ENCODE data around the gene PACRG. TPM values are rescaled to one million over a fixed set of nuclear protein-coding genes. Genes with fewer than 3 reads are reported as not detected.

PACRG gene
- polyA plus RNA-seq, 1 donor (not counting 4 experiments of a cell fraction or from before 2014, with no cell fraction given) = 0.31 TPM

- no peak overlapping the region for H2AFZ ChIP-seq (ENCODE audit: control insufficient read depth, low read length)
- H3K4me3 ChIP-seq (ENCODE audit: control insufficient read depth in 2 of 3, extremely low read depth in 1 of 3, insufficient read depth in 2 of 3, low read depth in 1 of 3, low read length in 3 of 3) = no peak overlapping the region
- H3K27me3 ChIP-seq (ENCODE audit: control insufficient read depth, extremely low read depth, insufficient read depth, low read length) = no peaks in the 10 kb centered on the region
- H3K9me1 ChIP-seq (ENCODE audit: control insufficient read depth, extremely low read depth, insufficient read depth, low read length) = no peaks in the 10 kb centered on the region
- no peaks in the 10 kb centered on the region for H3K4me1 ChIP-seq (ENCODE audit: control insufficient read depth, extremely low read depth, insufficient read depth, low read length)
- no peaks in the 10 kb centered on the region for H3K36me3 ChIP-seq (ENCODE audit: control insufficient read depth in 2 of 2, extremely low read depth in 1 of 2, insufficient read depth in 2 of 2, low read length in 2 of 2)
- DNase-seq (ENCODE audit: low read depth, low spot score) = no peak
- no peaks in the 10 kb centered on the region for H4K20me1 ChIP-seq (ENCODE audit: control insufficient read depth, extremely low read depth, insufficient read depth, low read length)
- no peak overlapping the region for H3K4me2 ChIP-seq (ENCODE audit: control insufficient read depth, extremely low read depth, insufficient read depth, low read depth, low read length)
- TF ChIP-seq EZH2 (IDR thresholded peaks at IDR 0.05; ENCODE audit: low read length) (no peak), CTCF (optimal IDR thresholded peaks at IDR 0.05 in 1 of 3, IDR thresholded peaks at IDR 0.05 in 1 of 3, conservative IDR thresholded peaks at IDR 0.05 in 1 of 3; ENCODE audit: extremely low read depth in 1 of 3, insufficient read depth in 2 of 3, low read length in 3 of 3) (no peak)
- no peak for FAIRE-seq
- no peaks in the 10 kb centered on the region for H3K79me2 ChIP-seq (ENCODE audit: control insufficient read depth, insufficient read depth, low read length)
- H3K27ac ChIP-seq (ENCODE audit: control insufficient read depth, insufficient read depth, low read length) = no peak overlapping the region
- dilution Hi-C loops (cut with MboI; ENCODE audit: extremely low pct_ligation_motif_present, low sequenced_read_pairs) = no loop called here
- H3K9me3 ChIP-seq (ENCODE audit: control insufficient read depth, low read depth, low read length) = no peaks in the 10 kb centered on the region
- H3K9ac ChIP-seq (ENCODE audit: control insufficient read depth, extremely low read depth, insufficient read depth, low read length) = no peak overlapping the region
Measured at GRCh38 chr6:163192591-163192990, 464.8 kb downstream of the PACRG start.

- Histone ChIP-seq H3K27ac (ENCODE audit: control insufficient read depth, insufficient read depth, low read length) (no peak overlapping the region), H3K9me3 (ENCODE audit: control insufficient read depth, low read depth, low read length) (no peaks in the 10 kb centered on the region), H2AFZ (ENCODE audit: control insufficient read depth, low read length) (no peak overlapping the region), H3K4me1 (ENCODE audit: control insufficient read depth, extremely low read depth, insufficient read depth, low read length) (no peaks in the 10 kb centered on the region), H3K4me3 (ENCODE audit: control insufficient read depth in 2 of 3, extremely low read depth in 1 of 3, insufficient read depth in 2 of 3, low read depth in 1 of 3, low read length in 3 of 3) (no peak overlapping the region), H4K20me1 (ENCODE audit: control insufficient read depth, extremely low read depth, insufficient read depth, low read length) (no peaks in the 10 kb centered on the region), H3K27me3 (ENCODE audit: control insufficient read depth, extremely low read depth, insufficient read depth, low read length) (no peaks in the 10 kb centered on the region), H3K9me1 (ENCODE audit: control insufficient read depth, extremely low read depth, insufficient read depth, low read length) (no peaks in the 10 kb centered on the region), H3K79me2 (ENCODE audit: control insufficient read depth, insufficient read depth, low read length) (no peaks in the 10 kb centered on the region), H3K36me3 (ENCODE audit: control insufficient read depth in 2 of 2, extremely low read depth in 1 of 2, insufficient read depth in 2 of 2, low read length in 2 of 2) (no peaks in the 10 kb centered on the region), H3K4me2 (ENCODE audit: control insufficient read depth, extremely low read depth, insufficient read depth, low read depth, low read length) (no peak overlapping the region), H3K9ac (ENCODE audit: control insufficient read depth, extremely low read depth, insufficient read depth, low read length) (no peak overlapping the region)
- dilution Hi-C loops (cut with MboI; ENCODE audit: extremely low pct_ligation_motif_present, low sequenced_read_pairs) = no loop called here
- DNase-seq (ENCODE audit: low read depth, low spot score) (no peak), FAIRE-seq (no peak)
- no peak for TF ChIP-seq EZH2 (IDR thresholded peaks at IDR 0.05; ENCODE audit: low read length)
- TF ChIP-seq CTCF (optimal IDR thresholded peaks at IDR 0.05 in 1 of 3, IDR thresholded peaks at IDR 0.05 in 1 of 3, conservative IDR thresholded peaks at IDR 0.05 in 1 of 3; ENCODE audit: extremely low read depth in 1 of 3, insufficient read depth in 2 of 3, low read length in 3 of 3) = no peak
Measured at GRCh38 chr6:163193326-163193725, 465.6 kb downstream of the PACRG start.
